ENCODE results near the gene ITGA11.
"Not testable (repeated sequence)": the region's sequence is repeated elsewhere in the genome, so short reads cannot be mapped to it uniquely, and the experiment has no call there.

The ITGA11 gene

GRCh38 chr15:68410466-68411342 lies 21.3 kb downstream of the ITGA11 start:
- no peak for DNase-seq

- DNase-seq = no peak
Measured at GRCh38 chr15:68409736-68410370, 22.1 kb downstream of the ITGA11 start.

GRCh38 chr15:68408971-68409370 lies 23.0 kb downstream of the ITGA11 start:
- DNase-seq = no peak

GRCh38 chr15:68407886-68408881 lies 23.8 kb downstream of the ITGA11 start:
- DNase-seq = no peak

GRCh38 chr15:68407141-68407885 lies 24.6 kb downstream of the ITGA11 start:
- DNase-seq = no peak

GRCh38 chr15:68405378-68406250 lies 26.3 kb downstream of the ITGA11 start:
- DNase-seq = no peak

- DNase-seq = no peak
Measured at GRCh38 chr15:68404056-68404798, 27.7 kb downstream of the ITGA11 start.

GRCh38 chr15:68403161-68403941 lies 28.6 kb downstream of the ITGA11 start:
- no peak for DNase-seq

GRCh38 chr15:68402432-68403160 lies 29.4 kb downstream of the ITGA11 start:
- DNase-seq = no peak

GRCh38 chr15:68401496-68402431 lies 30.2 kb downstream of the ITGA11 start:
- no peak for DNase-seq

- no peak for DNase-seq
Measured at GRCh38 chr15:68400066-68400456, 31.9 kb downstream of the ITGA11 start.

GRCh38 chr15:68399096-68400065 lies 32.6 kb downstream of the ITGA11 start:
- DNase-seq = no peak

GRCh38 chr15:68397999-68398398 lies 34.0 kb downstream of the ITGA11 start:
- not testable (repeated sequence) for DNase-seq

GRCh38 chr15:68396068-68396467 lies 35.9 kb downstream of the ITGA11 start:
- no peak for DNase-seq

- DNase-seq = no peak
Measured at GRCh38 chr15:68391121-68391520, 40.8 kb downstream of the ITGA11 start.
